Vagina (tissue), 2 donors: ENCODE measurements around the gene NCOA3. TPM values are rescaled to one million over a fixed set of nuclear protein-coding genes. Genes with fewer than 3 reads are reported as not detected.

Source experiments
- DNase-seq, 2 donors: peaks; one replicate each; pipeline ENCODE4 v3.0.0-alpha.2; 2017; ENCODE audit errors: extremely low spot score in 2 of 2
- H3K27ac ChIP-seq: fragments of 200-600 bp; sonication (generic); one replicate; pipeline ENCODE4 v1.5.1; 2019
- H3K27me3 ChIP-seq: fragments of 200-600 bp; sonication (generic); one replicate; pipeline ENCODE4 v1.5.1; 2019
- H3K36me3 ChIP-seq, 2 donors: fragments of 200-600 bp; sonication (generic); one replicate each; pipeline ENCODE4 v1.5.1; 2017 to 2019
- H3K4me1 ChIP-seq: fragments of 200-600 bp; sonication (generic); one replicate; pipeline ENCODE4 v1.5.1; 2019
- H3K4me3 ChIP-seq, 2 donors: fragments of 200-600 bp; sonication (generic); 1 replicate in 1 of 2; 2 replicates in 1 of 2; pipeline ENCODE4 v1.5.1; 2016 to 2019
- H3K9me3 ChIP-seq: fragments of 200-600 bp; sonication (generic); one replicate; pipeline ENCODE4 v1.5.1; 2019
- POLR2A ChIP-seq, 2 donors: fragments of 450-650 bp; IDR thresholded peaks; one replicate each; pipeline ENCODE4 v1.6.1; 2017; ENCODE audit warnings: antibody characterized with exemption in 2 of 2, mild to moderate bottlenecking in 2 of 2, moderate library complexity in 2 of 2
- POLR2AphosphoS5 ChIP-seq, 2 donors: sonication (generic); formaldehyde crosslinking; IDR thresholded peaks; one replicate each; pipeline ENCODE4 v1.9.0; 2017; ENCODE audit warnings: antibody characterized with exemption in 2 of 2, mild to moderate bottlenecking in 2 of 2, low read depth in 1 of 2; ENCODE audit not compliant: insufficient read depth in 1 of 2
- intact Hi-C: fragments of 100-400 bp; cut with DNase I; formaldehyde crosslinking; loops from one replicate; pipeline ENCODE4 v1.15.1; 2023
- total RNA-seq: library from RNA; depleted of rRNA; stranded (reverse); fragments of >200 nt; gene quantifications from one replicate; pipeline ENCODE4 v1.2.3, GENCODE V29; 2016
- TF ChIP-seq, protein P1 (sequence below), 3 experiments: fragments of 450-650 bp in 2 of 3; fragments of 200-600 bp in 1 of 3; sonication (generic) in 1 of 3; IDR thresholded peaks; one replicate each; pipeline ENCODE4 v1.5.1; 2017 to 2019; ENCODE audit warnings: antibody characterized with exemption in 3 of 3, mild to moderate bottlenecking in 2 of 3, moderate library complexity in 2 of 3

Gene NCOA3
- total RNA-seq, 1 donor from 2014 or later: 47.1 TPM

DNA sequence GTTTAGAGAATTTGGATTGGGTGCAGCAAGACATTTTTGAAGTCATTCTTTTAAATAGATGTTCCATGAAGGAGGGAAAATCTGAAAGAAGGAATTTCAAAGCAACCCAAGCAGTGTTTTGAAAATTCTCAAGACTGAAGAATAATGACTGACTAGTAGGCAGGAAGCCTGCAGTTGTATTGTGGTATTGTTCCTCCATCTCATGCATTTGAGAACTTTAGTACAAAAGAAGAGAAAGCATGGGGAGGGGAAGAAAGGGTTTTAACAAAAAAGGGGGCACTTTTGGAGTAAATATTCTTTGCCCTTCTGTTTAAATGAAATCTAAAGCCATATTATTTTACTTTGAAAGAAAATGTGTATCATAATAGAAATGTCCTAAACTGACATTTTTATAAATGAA, 6.6 kb downstream of the NCOA3 start:
- no peak overlapping the region for H3K4me3 ChIP-seq
- H3K27ac ChIP-seq: no peak overlapping the region
- TF ChIP-seq POLR2AphosphoS5 (IDR thresholded peaks at IDR 0.05; ENCODE audit: insufficient read depth in 1 of 2, low read depth in 1 of 2) (no peak), POLR2A (IDR thresholded peaks at IDR 0.05) (no peak)
- TF ChIP-seq, protein P1, sequence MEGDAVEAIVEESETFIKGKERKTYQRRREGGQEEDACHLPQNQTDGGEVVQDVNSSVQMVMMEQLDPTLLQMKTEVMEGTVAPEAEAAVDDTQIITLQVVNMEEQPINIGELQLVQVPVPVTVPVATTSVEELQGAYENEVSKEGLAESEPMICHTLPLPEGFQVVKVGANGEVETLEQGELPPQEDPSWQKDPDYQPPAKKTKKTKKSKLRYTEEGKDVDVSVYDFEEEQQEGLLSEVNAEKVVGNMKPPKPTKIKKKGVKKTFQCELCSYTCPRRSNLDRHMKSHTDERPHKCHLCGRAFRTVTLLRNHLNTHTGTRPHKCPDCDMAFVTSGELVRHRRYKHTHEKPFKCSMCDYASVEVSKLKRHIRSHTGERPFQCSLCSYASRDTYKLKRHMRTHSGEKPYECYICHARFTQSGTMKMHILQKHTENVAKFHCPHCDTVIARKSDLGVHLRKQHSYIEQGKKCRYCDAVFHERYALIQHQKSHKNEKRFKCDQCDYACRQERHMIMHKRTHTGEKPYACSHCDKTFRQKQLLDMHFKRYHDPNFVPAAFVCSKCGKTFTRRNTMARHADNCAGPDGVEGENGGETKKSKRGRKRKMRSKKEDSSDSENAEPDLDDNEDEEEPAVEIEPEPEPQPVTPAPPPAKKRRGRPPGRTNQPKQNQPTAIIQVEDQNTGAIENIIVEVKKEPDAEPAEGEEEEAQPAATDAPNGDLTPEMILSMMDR (IDR thresholded peaks at IDR 0.05): no peak
- DNase-seq: no peak
- no peaks in the 10 kb centered on the region for H3K27me3 ChIP-seq
- intact Hi-C loops: no loop called here
- peaks cover 39% of the 10 kb centered on the region for H3K4me1 ChIP-seq
- H3K36me3 ChIP-seq: no peaks in the 10 kb centered on the region
- no peaks in the 10 kb centered on the region for H3K9me3 ChIP-seq

DNA sequence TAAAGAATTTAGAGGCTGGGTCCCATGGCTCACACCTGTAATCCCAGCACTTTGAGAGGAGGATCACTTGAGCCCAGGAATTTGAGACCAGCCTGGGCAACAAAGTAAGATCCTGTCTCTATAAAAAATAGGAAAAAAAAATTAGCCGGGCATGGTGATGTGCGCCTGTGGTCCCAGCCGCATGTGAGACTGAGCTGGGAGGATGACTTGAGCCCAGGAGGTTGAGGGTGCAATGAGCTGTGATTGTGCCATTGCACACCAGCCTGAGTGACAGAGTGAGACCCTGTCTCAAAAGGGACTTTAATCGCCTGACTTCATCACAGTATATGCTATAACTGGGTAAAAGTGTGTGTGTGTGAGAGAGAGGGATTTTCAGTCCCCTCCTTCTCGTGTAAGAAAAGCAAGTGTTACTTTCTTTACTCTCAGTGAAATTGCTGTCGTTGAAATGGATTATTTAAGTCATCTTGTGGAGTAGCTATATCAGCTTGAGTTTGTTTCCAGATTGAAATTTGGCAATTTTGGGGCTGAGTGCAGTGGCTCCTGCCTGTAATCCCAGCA, 7.5 kb downstream of the NCOA3 start:
- Histone ChIP-seq H3K9me3 (no peaks in the 10 kb centered on the region), H3K4me3 (no peak overlapping the region), H3K27me3 (no peaks in the 10 kb centered on the region), H3K4me1 (peaks cover 30% of the 10 kb centered on the region), H3K27ac (no peak overlapping the region), H3K36me3 (no peaks in the 10 kb centered on the region)
- DNase-seq: peak in 1 of 2 donors; percentile 3
- TF ChIP-seq POLR2A (IDR thresholded peaks at IDR 0.05) (no peak), POLR2AphosphoS5 (IDR thresholded peaks at IDR 0.05; ENCODE audit: insufficient read depth in 1 of 2, low read depth in 1 of 2) (no peak)
- TF ChIP-seq, protein P1 (IDR thresholded peaks at IDR 0.05): no peak
- intact Hi-C loops: no loop called here

DNA sequence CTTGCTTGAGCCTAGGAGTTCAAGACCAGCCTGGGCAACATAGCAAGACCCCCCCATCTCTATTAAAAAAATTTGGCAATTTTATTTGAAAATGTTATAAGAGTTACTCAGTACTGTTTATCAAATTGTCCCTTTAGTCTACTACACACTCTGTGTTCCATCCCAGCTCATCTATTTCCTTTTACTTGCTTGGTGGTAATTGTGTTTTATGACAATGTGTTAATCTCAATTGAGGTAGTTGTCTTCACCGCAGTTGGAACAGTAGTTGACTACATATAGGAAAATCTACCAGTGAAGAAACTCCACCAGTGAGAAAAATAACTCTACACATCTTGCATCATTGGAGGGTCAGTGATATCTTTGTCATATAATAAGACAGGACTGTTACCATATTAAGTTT, 8.0 kb downstream of the NCOA3 start:
- intact Hi-C loops: no loop called here
- H3K4me1 ChIP-seq: peaks cover 30% of the 10 kb centered on the region
- DNase-seq: no peak

DNA sequence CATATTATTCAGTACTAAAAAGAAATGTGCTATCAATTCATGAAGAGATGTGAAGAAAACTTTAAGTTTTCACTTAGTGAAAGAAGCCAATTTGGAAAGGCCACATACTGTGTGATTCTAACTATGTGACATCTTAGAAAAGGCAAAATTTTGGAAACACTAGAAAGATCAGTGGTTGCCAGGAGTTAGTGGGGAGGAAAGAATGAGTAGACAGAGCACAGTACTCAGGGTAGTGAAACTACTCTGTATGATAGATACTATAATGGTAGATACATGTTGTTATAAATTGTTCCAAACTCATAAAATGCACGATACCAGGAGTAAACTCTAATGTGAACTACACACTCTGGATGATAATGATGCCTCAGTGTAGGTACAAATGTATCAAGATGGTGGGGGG, 14.2 kb downstream of the NCOA3 start:
- intact Hi-C loops: no loop called here
- Histone ChIP-seq H3K4me1 (no peaks in the 10 kb centered on the region), H3K27me3 (no peaks in the 10 kb centered on the region), H3K9me3 (peaks cover 2% of the 10 kb centered on the region), H3K27ac (no peak overlapping the region), H3K36me3 (peaks cover 0 to 2% of the 10 kb centered on the region in 2 donors), H3K4me3 (no peak overlapping the region)
- TF ChIP-seq POLR2A (IDR thresholded peaks at IDR 0.05): no peak
- DNase-seq: no peak

More for the DNA sequence above, 8.0 kb downstream of the NCOA3 start:
- H3K36me3 ChIP-seq: no peaks in the 10 kb centered on the region
- no peaks in the 10 kb centered on the region for H3K9me3 ChIP-seq
- no peak overlapping the region for H3K4me3 ChIP-seq
- no peaks in the 10 kb centered on the region for H3K27me3 ChIP-seq
- H3K27ac ChIP-seq: no peak overlapping the region
- no peak for TF ChIP-seq POLR2A (IDR thresholded peaks at IDR 0.05)
- TF ChIP-seq, protein P1 (IDR thresholded peaks at IDR 0.05): no peak

DNA sequence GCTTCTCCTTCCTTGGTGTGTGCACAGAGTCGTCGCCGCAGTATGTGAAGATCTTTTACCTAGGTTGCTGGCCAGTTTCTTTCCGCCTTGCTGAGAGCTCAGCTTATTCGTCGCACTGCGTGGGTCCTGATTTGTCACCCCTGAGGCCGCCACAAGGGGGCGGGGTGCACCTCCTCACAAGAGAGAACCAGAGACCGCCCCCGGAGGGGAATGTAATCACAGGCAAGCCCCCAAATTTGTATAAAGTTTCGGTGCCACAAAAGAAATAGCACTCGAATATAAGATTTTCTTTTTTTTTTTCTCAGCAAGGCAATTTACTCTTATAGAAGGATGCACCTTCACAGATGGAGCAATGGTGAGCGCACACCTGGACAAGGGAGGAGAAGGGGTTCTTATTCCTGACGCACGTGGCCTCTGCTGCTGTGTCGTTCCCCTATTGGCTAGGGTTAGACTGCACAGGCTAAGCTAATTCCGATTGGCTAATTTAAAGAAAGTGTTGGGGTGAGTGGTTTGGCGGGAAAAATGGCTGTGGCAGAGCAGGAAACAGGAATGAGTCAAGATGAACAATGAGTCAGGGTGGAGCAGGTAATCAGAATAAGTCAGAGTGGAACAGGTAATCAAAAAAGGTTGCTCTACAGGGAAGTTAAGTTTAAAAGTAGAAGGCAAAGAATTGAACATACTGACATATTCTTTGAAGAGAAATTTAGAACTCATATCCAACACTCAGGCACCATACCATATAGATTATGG, 19.5 kb downstream of the NCOA3 start:
- TF ChIP-seq, protein P1 (IDR thresholded peaks at IDR 0.05): no peak
- TF ChIP-seq POLR2A (IDR thresholded peaks at IDR 0.05) (no peak), POLR2AphosphoS5 (IDR thresholded peaks at IDR 0.05; ENCODE audit: insufficient read depth in 1 of 2, low read depth in 1 of 2) (peak in 1 of 2 donors; percentile 18)
- H3K4me1 ChIP-seq: peaks cover 14% of the 10 kb centered on the region
- intact Hi-C loops: no loop called here
- H3K4me3 ChIP-seq: no peak overlapping the region
- H3K27ac ChIP-seq: no peak overlapping the region
- peaks cover 5% of the 10 kb centered on the region for H3K9me3 ChIP-seq
- DNase-seq: no peak
- H3K36me3 ChIP-seq: peaks cover 0 to 7% of the 10 kb centered on the region in 2 donors
- H3K27me3 ChIP-seq: no peaks in the 10 kb centered on the region
